ENCODE results near the gene NDUFA7.
"Not testable (repeated sequence)": the region's sequence is repeated elsewhere in the genome, so short reads cannot be mapped to it uniquely, and the experiment has no call there.

The NDUFA7 gene

DNA sequence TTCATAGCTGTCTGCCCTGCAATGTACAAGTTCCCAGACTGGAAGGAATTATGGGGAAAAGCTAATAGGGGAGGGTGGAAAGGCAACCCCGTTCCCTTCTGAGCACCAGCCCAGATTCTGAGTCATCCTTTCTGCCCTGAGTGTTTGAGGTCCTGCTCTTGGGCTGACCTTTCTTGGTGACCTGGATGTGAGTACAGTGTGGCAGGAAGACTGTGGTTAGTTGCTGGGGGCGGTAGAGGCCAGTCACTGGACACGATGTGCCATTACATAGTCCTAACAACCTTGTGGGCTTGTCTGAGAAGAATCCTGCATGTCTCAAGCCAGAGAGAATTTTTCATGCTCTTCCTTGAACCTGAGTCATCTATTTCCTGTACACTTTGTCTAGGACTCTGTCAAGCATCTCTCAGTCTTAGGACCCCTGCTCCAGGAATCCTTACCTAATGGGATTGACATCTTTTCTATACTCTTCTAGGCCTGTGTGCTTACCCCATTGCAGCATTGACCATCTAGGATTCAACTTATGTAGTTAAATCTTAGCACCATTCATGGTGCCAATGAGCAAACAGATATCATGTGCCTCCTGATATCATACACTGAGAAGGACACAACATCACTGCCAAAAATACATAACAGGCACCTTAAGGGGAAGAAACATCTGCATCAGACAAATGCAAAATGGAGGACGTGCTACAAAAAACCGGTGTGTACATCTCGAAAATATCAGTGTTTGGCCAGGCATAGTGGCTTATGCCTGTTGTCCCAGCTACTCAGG is 34.6 kb upstream of the NDUFA7 start:
- Histone ChIP-seq H3K27me3 (ENCODE audit: control insufficient read depth, insufficient read depth, low read length) (no peaks in the 10 kb centered on the region), H3K4me1 (ENCODE audit: control insufficient read depth, insufficient read depth, low read length) (peaks cover 3% of the 10 kb centered on the region), H3K9ac (ENCODE audit: low read depth, low read length) (no peak overlapping the region)

DNA sequence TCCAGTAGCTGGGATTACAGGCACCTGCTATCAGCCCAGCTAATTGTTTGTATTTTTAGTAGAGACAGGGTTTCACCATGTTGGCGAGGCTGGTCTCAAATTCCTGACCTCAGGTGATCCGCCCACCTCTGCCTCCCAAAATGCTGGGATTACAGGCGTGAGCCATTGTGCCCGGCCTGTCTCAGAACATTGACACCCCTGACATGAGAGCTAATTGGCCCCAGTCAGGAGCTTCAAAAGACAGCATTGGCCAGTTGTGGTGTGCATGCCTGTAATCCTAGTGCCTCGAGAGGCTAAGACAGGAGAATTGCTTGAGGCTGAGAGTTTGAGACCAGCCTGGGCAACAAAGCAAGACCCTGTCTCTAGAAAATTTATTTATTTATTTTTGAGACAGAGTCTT is 31.7 kb upstream of the NDUFA7 start:
- H3K9ac ChIP-seq (ENCODE audit: low read depth, low read length); H3K4me3 ChIP-seq (ENCODE audit: low read depth, low read length); H3K36me3 ChIP-seq (ENCODE audit: control insufficient read depth, insufficient read depth, low read length); H3K9me3 ChIP-seq (ENCODE audit: control insufficient read depth, insufficient read depth, low read length); H3K27me3 ChIP-seq (ENCODE audit: control insufficient read depth, insufficient read depth, low read length); H3K4me1 ChIP-seq (ENCODE audit: control insufficient read depth, insufficient read depth, low read length): not testable (repeated sequence)

More for the DNA sequence above, 34.6 kb upstream of the NDUFA7 start:
- Histone ChIP-seq H3K36me3 (ENCODE audit: control insufficient read depth, insufficient read depth, low read length) (no peaks in the 10 kb centered on the region), H3K4me3 (ENCODE audit: low read depth, low read length) (no peak overlapping the region), H3K9me3 (ENCODE audit: control insufficient read depth, insufficient read depth, low read length) (no peaks in the 10 kb centered on the region)

DNA sequence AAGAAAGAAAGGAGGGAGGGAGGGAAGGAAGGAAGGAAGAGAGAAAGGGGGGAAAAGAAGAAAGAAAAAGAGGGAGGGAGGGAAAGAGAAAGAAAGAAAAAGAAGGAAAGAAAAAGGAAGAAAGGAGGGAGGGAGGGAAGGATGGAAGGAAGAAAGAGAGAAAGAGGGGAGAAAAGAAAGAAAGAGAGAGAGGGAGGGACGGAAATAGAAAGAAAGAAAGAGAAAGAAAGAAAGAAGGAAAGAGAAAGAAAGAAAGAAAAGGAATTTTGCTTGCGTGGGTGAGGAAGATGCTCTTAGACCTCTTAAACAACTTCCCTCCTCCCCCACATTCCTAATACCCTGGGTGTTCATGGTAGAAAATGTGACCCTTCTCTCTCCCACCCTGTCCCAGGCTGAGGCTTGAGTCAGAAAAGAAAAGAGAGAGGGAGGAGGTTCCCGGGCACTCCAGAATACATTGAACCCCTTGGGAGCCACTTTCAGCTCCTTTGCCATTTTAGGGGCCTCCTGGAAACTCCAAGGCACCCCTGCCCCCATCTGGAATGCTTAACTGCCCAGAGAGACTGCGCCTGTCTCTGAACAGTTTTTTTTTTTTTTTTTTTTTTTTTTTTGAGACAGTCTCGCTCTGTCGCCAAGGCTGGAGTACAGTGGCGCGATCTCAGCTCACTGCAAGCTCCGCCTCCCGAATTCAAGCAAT is 31.1 kb upstream of the NDUFA7 start:
- no peaks in the 10 kb centered on the region for H3K9me3 ChIP-seq (ENCODE audit: control insufficient read depth, insufficient read depth, low read length)
- no peak overlapping the region for H3K9ac ChIP-seq (ENCODE audit: low read depth, low read length)
- no peaks in the 10 kb centered on the region for H3K27me3 ChIP-seq (ENCODE audit: control insufficient read depth, insufficient read depth, low read length)
- H3K4me3 ChIP-seq (ENCODE audit: low read depth, low read length) = no peak overlapping the region
- H3K4me1 ChIP-seq (ENCODE audit: control insufficient read depth, insufficient read depth, low read length) = peaks cover 3% of the 10 kb centered on the region
- no peaks in the 10 kb centered on the region for H3K36me3 ChIP-seq (ENCODE audit: control insufficient read depth, insufficient read depth, low read length)

DNA sequence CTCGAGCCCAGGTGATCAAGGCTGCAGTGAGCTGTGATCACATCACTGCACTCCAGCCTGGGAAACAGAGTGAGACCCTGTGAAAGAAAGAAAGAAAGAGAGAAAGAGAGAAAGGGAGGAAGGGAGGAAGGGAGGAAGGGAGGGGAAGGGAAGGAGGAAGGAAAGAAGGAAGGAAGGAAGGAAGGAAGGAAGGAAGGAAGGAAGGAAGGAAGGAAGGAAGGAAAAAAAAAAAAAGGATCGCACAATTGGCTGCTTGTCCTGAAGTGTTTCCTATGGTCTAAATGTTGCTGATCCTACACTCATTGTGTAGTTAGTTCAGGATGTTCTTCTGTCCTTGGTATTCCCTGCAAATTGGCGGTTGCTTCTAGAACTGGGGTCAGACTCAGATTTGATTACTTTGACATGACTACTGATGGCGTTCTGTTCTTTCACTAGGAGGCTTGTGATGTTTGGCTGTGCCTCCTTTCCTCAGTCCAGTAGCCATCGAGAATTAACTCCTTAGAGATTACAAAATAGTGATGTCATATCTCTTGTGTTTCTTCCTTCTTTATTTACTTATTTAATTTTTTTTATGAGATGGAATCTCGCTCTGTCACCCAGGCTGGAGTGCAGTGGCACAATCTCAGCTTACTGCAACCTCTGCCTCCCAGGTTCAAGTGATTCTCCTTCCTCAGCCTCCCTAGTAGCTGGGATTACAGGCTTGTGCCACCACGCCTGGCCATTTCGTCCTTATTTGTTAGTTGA is 28.6 kb upstream of the NDUFA7 start:
- not testable (repeated sequence) for H3K9me3 ChIP-seq (ENCODE audit: control insufficient read depth, insufficient read depth, low read length); H3K36me3 ChIP-seq (ENCODE audit: control insufficient read depth, insufficient read depth, low read length); H3K9ac ChIP-seq (ENCODE audit: low read depth, low read length); H3K27me3 ChIP-seq (ENCODE audit: control insufficient read depth, insufficient read depth, low read length); H3K4me1 ChIP-seq (ENCODE audit: control insufficient read depth, insufficient read depth, low read length); H3K4me3 ChIP-seq (ENCODE audit: low read depth, low read length)

DNA sequence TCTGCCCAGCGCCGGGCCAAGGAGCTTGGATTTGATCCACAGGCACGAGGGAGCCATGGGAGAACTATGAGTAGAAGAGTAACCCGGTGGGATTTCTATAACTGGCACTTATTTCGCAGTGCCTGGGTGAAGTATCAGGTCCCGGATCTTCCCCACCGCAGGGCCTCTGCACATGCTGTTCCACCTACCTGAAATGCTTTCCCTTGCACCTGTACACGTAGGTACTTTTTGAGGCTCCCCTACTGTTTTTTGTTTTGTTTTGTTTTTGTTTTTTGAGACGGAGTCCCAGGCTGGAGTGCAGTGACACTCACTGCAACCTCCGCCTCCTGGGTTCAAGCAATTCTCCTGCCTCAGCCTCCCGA is 22.3 kb upstream of the NDUFA7 start:
- Histone ChIP-seq H3K4me3 (ENCODE audit: low read depth, low read length) (no peak overlapping the region), H3K4me1 (ENCODE audit: control insufficient read depth, insufficient read depth, low read length) (no peaks in the 10 kb centered on the region), H3K9ac (ENCODE audit: low read depth, low read length) (no peak overlapping the region)

DNA sequence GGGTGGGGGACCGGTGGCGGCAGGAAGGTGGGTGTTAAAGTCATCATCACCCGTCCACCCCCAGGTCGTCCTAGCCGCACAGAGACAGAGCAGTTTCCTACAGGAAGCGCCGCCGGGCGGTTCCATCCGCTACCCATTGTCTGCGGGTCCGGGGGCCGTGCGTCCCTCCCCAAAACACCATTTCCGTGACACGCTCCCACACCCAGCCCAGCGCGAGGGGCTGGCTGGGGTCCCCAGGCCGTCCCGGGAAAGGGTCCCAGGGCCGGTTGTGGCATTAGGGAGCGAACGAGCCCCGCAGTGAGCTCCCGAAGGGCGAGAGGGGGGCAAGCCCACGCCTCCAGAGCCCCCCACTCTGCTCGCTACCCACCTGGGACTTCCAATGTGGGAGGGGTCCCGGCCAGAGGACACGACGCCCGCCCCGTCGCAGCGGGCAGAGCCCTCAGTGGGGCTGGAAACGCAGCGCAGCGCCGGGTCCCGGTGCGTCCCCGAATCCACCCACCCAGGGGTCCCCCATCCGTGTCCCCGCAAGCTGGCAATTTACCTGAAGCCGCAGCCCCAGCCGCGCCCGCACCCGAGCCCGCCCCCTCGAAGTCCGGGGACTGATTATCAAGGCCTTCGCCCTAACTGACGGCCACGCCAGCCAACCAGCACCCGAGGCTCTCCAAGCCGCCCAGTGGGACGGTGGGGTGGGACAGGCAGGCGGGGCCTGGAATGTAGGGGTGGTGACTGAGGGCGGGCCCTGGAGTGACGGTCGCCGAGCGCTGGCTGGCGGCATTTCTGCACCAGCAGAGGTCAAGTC is 21.7 kb upstream of the NDUFA7 start, which contains the start of gene KANK3:
Gene KANK3 (minus strand): TSS at position 579 of the 799 bp plus-strand sequence. CDS start 5,434 bp downstream, outside the sequence.
- Histone ChIP-seq H3K27me3 (ENCODE audit: control insufficient read depth, insufficient read depth, low read length) (peaks cover 14% of the 10 kb centered on the region), H3K4me3 (ENCODE audit: low read depth, low read length) (peak within 1 kb of the TSS; percentile 70), H3K36me3 (ENCODE audit: control insufficient read depth, insufficient read depth, low read length) (no peaks in the 10 kb centered on the region), H3K9me3 (ENCODE audit: control insufficient read depth, insufficient read depth, low read length) (no peaks in the 10 kb centered on the region), H3K4me1 (ENCODE audit: control insufficient read depth, insufficient read depth, low read length) (no peaks in the 10 kb centered on the region), H3K9ac (ENCODE audit: low read depth, low read length) (no peak within 1 kb of the TSS)

More for the DNA sequence above, 22.3 kb upstream of the NDUFA7 start:
- no peaks in the 10 kb centered on the region for H3K36me3 ChIP-seq (ENCODE audit: control insufficient read depth, insufficient read depth, low read length)
- H3K9me3 ChIP-seq (ENCODE audit: control insufficient read depth, insufficient read depth, low read length) = no peaks in the 10 kb centered on the region
- H3K27me3 ChIP-seq (ENCODE audit: control insufficient read depth, insufficient read depth, low read length) = peaks cover 14% of the 10 kb centered on the region

DNA sequence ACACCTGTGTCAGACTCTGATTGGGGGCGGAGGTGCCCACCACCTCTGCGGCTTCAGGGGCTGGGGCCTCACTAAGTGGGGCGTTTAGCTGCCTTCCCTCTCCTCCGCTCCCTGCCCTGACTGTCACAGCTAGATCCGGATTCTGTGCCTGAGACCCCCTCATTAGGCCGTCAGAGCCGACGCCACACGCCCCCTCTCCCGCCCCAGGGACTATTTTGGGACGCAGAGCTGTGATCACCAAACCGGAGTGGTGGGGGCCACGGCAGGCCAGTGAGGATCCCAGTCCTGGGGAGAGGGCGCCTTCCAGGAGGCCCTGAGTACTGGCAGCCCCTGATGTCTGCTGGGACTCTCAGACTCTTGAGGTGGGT is 21.1 kb upstream of the NDUFA7 start:
- Histone ChIP-seq H3K4me3 (ENCODE audit: low read depth, low read length) (peak overlapping the region; percentile 70), H3K36me3 (ENCODE audit: control insufficient read depth, insufficient read depth, low read length) (no peaks in the 10 kb centered on the region), H3K9me3 (ENCODE audit: control insufficient read depth, insufficient read depth, low read length) (no peaks in the 10 kb centered on the region), H3K4me1 (ENCODE audit: control insufficient read depth, insufficient read depth, low read length) (no peaks in the 10 kb centered on the region), H3K9ac (ENCODE audit: low read depth, low read length) (no peak overlapping the region), H3K27me3 (ENCODE audit: control insufficient read depth, insufficient read depth, low read length) (peaks cover 14% of the 10 kb centered on the region)

DNA sequence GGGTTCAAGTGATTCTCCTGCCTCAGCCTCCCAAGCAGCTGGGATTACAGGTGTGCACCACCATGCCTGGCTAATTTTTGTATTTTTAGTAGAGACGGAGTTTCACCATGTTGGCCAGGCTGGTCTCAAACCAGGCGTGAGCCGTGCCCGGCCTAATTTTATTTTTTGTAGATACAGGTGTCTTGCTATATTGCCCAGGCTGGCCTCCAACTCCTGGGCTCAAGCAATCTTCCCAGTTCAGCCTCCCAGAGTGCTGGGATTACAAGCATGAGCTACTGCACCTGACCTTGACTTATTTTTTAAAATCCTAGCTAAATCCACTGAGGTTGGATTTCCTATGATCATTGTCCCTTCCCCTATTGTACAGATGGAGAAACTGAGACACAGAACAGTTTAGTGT is 20.3 kb upstream of the NDUFA7 start:
- not testable (repeated sequence) for H3K9me3 ChIP-seq (ENCODE audit: control insufficient read depth, insufficient read depth, low read length); H3K4me1 ChIP-seq (ENCODE audit: control insufficient read depth, insufficient read depth, low read length); H3K9ac ChIP-seq (ENCODE audit: low read depth, low read length); H3K36me3 ChIP-seq (ENCODE audit: control insufficient read depth, insufficient read depth, low read length); H3K4me3 ChIP-seq (ENCODE audit: low read depth, low read length)
- H3K27me3 ChIP-seq (ENCODE audit: control insufficient read depth, insufficient read depth, low read length) = peaks cover 18% of the 10 kb centered on the region

DNA sequence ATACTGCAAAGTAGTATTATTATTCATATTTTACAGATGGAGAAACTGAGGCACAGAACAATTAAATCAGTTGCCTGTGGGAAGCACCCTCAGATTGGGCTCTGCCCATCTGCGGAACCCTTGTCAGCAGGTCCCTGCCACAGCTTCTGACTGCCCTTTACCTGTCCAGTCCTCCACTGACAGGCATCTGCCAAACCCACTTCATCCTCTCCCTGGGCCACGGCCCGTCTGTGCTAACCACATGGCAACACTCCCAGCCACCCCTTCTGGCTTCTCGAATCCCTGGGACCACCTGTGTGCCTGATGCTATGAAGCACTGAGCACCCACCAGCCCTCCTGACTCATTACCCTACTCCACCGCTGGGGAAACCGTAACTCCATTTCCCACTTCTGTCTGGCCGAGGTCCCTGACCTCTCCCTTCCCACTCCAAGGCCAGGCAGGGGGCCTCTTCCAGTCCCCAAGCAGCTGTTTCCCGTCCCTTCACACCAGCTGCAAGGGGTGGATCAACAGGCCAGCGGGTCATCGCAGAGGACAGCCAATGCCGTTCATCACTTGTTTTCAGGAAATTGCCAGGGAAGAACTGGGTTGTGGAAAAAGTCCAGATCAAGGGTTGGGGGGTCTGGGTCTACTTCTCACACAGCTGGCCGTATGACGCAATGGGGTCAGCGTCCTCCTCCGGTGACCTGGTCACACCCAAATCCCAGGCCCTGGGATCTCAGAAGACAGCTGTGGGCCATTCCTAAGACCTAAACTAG is 19.3 kb upstream of the NDUFA7 start:
- Histone ChIP-seq H3K4me1 (ENCODE audit: control insufficient read depth, insufficient read depth, low read length) (no peaks in the 10 kb centered on the region), H3K4me3 (ENCODE audit: low read depth, low read length) (no peak overlapping the region), H3K27me3 (ENCODE audit: control insufficient read depth, insufficient read depth, low read length) (peaks cover 22% of the 10 kb centered on the region), H3K9ac (ENCODE audit: low read depth, low read length) (no peak overlapping the region), H3K36me3 (ENCODE audit: control insufficient read depth, insufficient read depth, low read length) (no peaks in the 10 kb centered on the region), H3K9me3 (ENCODE audit: control insufficient read depth, insufficient read depth, low read length) (no peaks in the 10 kb centered on the region)

DNA sequence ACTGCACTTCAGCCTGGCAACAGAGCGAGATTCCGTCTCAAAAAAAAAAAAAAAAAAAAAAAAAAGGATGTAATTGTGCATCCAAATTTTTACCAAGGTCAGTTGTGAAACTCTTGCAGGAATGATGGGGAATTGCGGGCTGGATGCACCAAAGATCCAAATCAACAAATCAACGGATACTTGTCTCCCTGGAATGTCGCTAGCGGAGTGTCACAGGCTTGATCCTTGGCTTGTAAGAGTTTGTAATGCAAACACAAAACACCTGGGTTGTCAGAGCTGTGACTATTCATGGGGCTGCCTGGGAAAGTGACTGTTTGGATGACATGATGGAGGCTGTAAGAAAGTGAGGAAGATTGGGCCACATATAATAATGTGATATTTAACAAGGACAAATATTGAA is 17.7 kb upstream of the NDUFA7 start:
- Histone ChIP-seq H3K9ac (ENCODE audit: low read depth, low read length) (no peak overlapping the region), H3K36me3 (ENCODE audit: control insufficient read depth, insufficient read depth, low read length) (no peaks in the 10 kb centered on the region), H3K9me3 (ENCODE audit: control insufficient read depth, insufficient read depth, low read length) (no peaks in the 10 kb centered on the region), H3K4me1 (ENCODE audit: control insufficient read depth, insufficient read depth, low read length) (no peaks in the 10 kb centered on the region), H3K4me3 (ENCODE audit: low read depth, low read length) (no peak overlapping the region), H3K27me3 (ENCODE audit: control insufficient read depth, insufficient read depth, low read length) (peaks cover 31% of the 10 kb centered on the region)

DNA sequence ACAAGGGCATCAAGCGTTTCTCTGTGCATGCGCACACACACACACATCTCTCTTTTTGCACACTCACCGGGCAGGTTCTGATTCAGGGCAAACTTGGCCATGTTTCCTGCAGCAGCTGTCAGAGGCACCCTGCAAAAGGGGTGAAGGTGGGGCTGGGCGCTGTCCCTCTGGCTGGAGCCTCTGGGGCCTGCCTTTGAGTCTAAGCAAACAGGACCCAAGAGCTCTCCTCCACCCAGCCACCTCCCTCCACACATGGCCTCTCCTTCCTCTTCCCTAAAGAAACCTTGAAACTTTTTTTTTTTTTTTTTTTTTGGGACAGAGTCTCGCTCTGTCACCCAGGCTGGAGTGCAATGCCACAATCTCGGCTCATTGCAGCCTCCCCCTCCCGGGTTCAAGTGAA is 16.6 kb upstream of the NDUFA7 start:
- no peaks in the 10 kb centered on the region for H3K9me3 ChIP-seq (ENCODE audit: control insufficient read depth, insufficient read depth, low read length)
- no peaks in the 10 kb centered on the region for H3K36me3 ChIP-seq (ENCODE audit: control insufficient read depth, insufficient read depth, low read length)
- H3K4me1 ChIP-seq (ENCODE audit: control insufficient read depth, insufficient read depth, low read length) = no peaks in the 10 kb centered on the region
- H3K27me3 ChIP-seq (ENCODE audit: control insufficient read depth, insufficient read depth, low read length) = peaks cover 37% of the 10 kb centered on the region
- H3K4me3 ChIP-seq (ENCODE audit: low read depth, low read length) = no peak overlapping the region
- H3K9ac ChIP-seq (ENCODE audit: low read depth, low read length) = no peak overlapping the region

Data from iPS-15b (cell line).